ENCODE measurements around the gene DDX1. TPM values are rescaled to one million over a fixed set of nuclear protein-coding genes. Genes with fewer than 3 reads are reported as not detected.

Gene DDX1
- total RNA-seq, 1 experiment from 2014 or later, result 163 TPM

- Mint-ChIP-seq H3K27me3 (ENCODE audit: insufficient read depth, unreplicated experiment) (no peaks in the 10 kb centered on the region), H3K4me3 (ENCODE audit: unreplicated experiment) (no peak overlapping the region), H3K27ac (ENCODE audit: unreplicated experiment) (no peak overlapping the region), H3K36me3 (ENCODE audit: insufficient read depth, unreplicated experiment) (peaks cover 11% of the 10 kb centered on the region), H3K9me3 (ENCODE audit: unreplicated experiment) (peaks cover 17% of the 10 kb centered on the region), H3K4me1 (ENCODE audit: low read depth, unreplicated experiment) (peaks cover 26% of the 10 kb centered on the region)
- CTCF ChIA-PET, result no interaction called here
- intact Hi-C loops (cut with micrococcal nuclease; ENCODE audit: unreplicated experiment), result no loop called here
- BruUV-seq (replicated peaks), result no TSS peak
- POLR2A ChIA-PET, result no interaction called here
- Histone ChIP-seq H3K4me1 (peaks cover 21% of the 10 kb centered on the region), H3K4me3 (ENCODE audit: low read depth, low read length) (no peak overlapping the region), H3K9me3 (peaks cover 6% of the 10 kb centered on the region), H3K27me3 (replicated peaks; ENCODE audit: control insufficient read depth, insufficient read depth, low read length) (no peaks in the 10 kb centered on the region), H3K36me3 (ENCODE audit: control insufficient read depth, insufficient read depth, low read length) (no peaks in the 10 kb centered on the region)
- DNase-seq, result no peak
- no peak for TF ChIP-seq CTCF (IDR thresholded peaks at IDR 0.05; ENCODE audit: insufficient read depth in 1 of 2, low read depth in 1 of 2, low read length in 1 of 2, severe bottlenecking in 1 of 2, unreplicated experiment in 1 of 2)
Observed at GRCh38 chr2:15677141-15677843, 85.6 kb downstream of the DDX1 start.

GRCh38 chr2:15678346-15678745 is 86.7 kb downstream of the DDX1 start:
- no peak overlapping the region for H3K4me3 Mint-ChIP-seq (ENCODE audit: unreplicated experiment)
- peaks cover 13% of the 10 kb centered on the region for H3K36me3 Mint-ChIP-seq (ENCODE audit: insufficient read depth, unreplicated experiment)
- no peak overlapping the region for H3K27ac Mint-ChIP-seq (ENCODE audit: unreplicated experiment)
- peak in 1 of 2 experiments; percentile 9 for DNase-seq
- H3K4me1 Mint-ChIP-seq (ENCODE audit: low read depth, unreplicated experiment), result peaks cover 19% of the 10 kb centered on the region
- POLR2A ChIA-PET, result no interaction called here
- CTCF ChIA-PET, result interaction anchor here (0.5 kb wide), 1 partner anchor 12 kb away, joined by 3 read pairs; no protein-coding TSS in a partner anchor
- no TSS peak for BruUV-seq (replicated peaks)
- Histone ChIP-seq H3K27me3 (replicated peaks; ENCODE audit: control insufficient read depth, insufficient read depth, low read length) (no peaks in the 10 kb centered on the region), H3K4me3 (ENCODE audit: low read depth, low read length) (no peak overlapping the region), H3K4me1 (peaks cover 21% of the 10 kb centered on the region), H3K9me3 (peaks cover 6% of the 10 kb centered on the region), H3K36me3 (ENCODE audit: control insufficient read depth, insufficient read depth, low read length) (no peaks in the 10 kb centered on the region)
- peaks cover 9% of the 10 kb centered on the region for H3K9me3 Mint-ChIP-seq (ENCODE audit: unreplicated experiment)
- H3K27me3 Mint-ChIP-seq (ENCODE audit: insufficient read depth, unreplicated experiment), result no peaks in the 10 kb centered on the region
- no peak for TF ChIP-seq CTCF (IDR thresholded peaks at IDR 0.05; ENCODE audit: insufficient read depth in 1 of 2, low read depth in 1 of 2, low read length in 1 of 2, severe bottlenecking in 1 of 2, unreplicated experiment in 1 of 2)
- intact Hi-C loops (cut with micrococcal nuclease; ENCODE audit: unreplicated experiment), result no loop called here

- ChIA-PET CTCF (interaction anchor here (0.5 kb wide), 1 partner anchor 11 kb away, joined by 3 read pairs; no protein-coding TSS in a partner anchor), POLR2A (no interaction called here)
- Histone ChIP-seq H3K4me3 (ENCODE audit: low read depth, low read length) (no peak overlapping the region), H3K9me3 (peaks cover 6% of the 10 kb centered on the region), H3K4me1 (peaks cover 15% of the 10 kb centered on the region), H3K36me3 (ENCODE audit: control insufficient read depth, insufficient read depth, low read length) (no peaks in the 10 kb centered on the region), H3K27me3 (replicated peaks; ENCODE audit: control insufficient read depth, insufficient read depth, low read length) (no peaks in the 10 kb centered on the region)
- peaks cover 13% of the 10 kb centered on the region for H3K4me1 Mint-ChIP-seq (ENCODE audit: low read depth, unreplicated experiment)
- TF ChIP-seq CTCF (IDR thresholded peaks at IDR 0.05; ENCODE audit: insufficient read depth in 1 of 2, low read depth in 1 of 2, low read length in 1 of 2, severe bottlenecking in 1 of 2, unreplicated experiment in 1 of 2), result no peak
- intact Hi-C loops (cut with micrococcal nuclease; ENCODE audit: unreplicated experiment), result no loop called here
- no peak overlapping the region for H3K4me3 Mint-ChIP-seq (ENCODE audit: unreplicated experiment)
- peaks cover 9% of the 10 kb centered on the region for H3K9me3 Mint-ChIP-seq (ENCODE audit: unreplicated experiment)
- no peak overlapping the region for H3K27ac Mint-ChIP-seq (ENCODE audit: unreplicated experiment)
- DNase-seq, result peak in 1 of 2 experiments; percentile 11
- peaks cover 13% of the 10 kb centered on the region for H3K36me3 Mint-ChIP-seq (ENCODE audit: insufficient read depth, unreplicated experiment)
- BruUV-seq (replicated peaks), result no TSS peak
- H3K27me3 Mint-ChIP-seq (ENCODE audit: insufficient read depth, unreplicated experiment), result no peaks in the 10 kb centered on the region
Observed at GRCh38 chr2:15678909-15679308, 87.2 kb downstream of the DDX1 start.

All from Caco-2 (cell line).